Brain microvascular endothelial cell (primary cell): ENCODE measurements around the gene ABLIM1.

Experiments used
- DNase-seq: peaks from one replicate; pipeline ENCODE4 v3.0.0-alpha.2; 2020
- H3K27ac ChIP-seq: fragments of 250-450 bp; sonication (Bioruptor Pico); 2 replicates; pipeline ENCODE4 v1.5.1; 2020; ENCODE audit warnings: mild to moderate bottlenecking, moderate library complexity
- H3K27me3 ChIP-seq: fragments of 250-450 bp; sonication (Bioruptor Pico); replicated peaks from 2 replicates; pipeline ENCODE4 v1.5.1; 2020; ENCODE audit warnings: mild to moderate bottlenecking
- H3K36me3 ChIP-seq: fragments of 250-450 bp; sonication (Bioruptor Pico); replicated peaks from 2 replicates; pipeline ENCODE4 v1.5.1; 2020; ENCODE audit warnings: mild to moderate bottlenecking
- H3K4me3 ChIP-seq: 2 replicates; pipeline ENCODE4 v1.5.1; 2011; ENCODE audit warnings: low read depth, mild to moderate bottlenecking, control low read depth, low read length, moderate library complexity
- CTCF ChIP-seq: IDR thresholded peaks from 2 replicates; pipeline ENCODE4 v1.5.1; 2011; ENCODE audit warnings: low read depth, mild to moderate bottlenecking, moderate library complexity, low read length, control low read depth, inconsistent platforms; ENCODE audit errors: missing control alignments
- in situ Hi-C: cut with HindIII; loops from 2 replicates; pipeline ENCODE4 v1.10.0; 2017; ENCODE audit warnings: low sequenced_read_pairs, low pct_ligation_motif_present

Gene ABLIM1

GRCh38 chr10:114655671-114656070 is 2.4 kb downstream of the ABLIM1 start:
- Histone ChIP-seq H3K36me3 (no peaks in the 10 kb centered on the region), H3K27me3 (no peaks in the 10 kb centered on the region), H3K27ac (no peak overlapping the region), H3K4me3 (no peak overlapping the region)
- no peak for TF ChIP-seq CTCF
- in situ Hi-C loops: no loop called here
- no peak for DNase-seq

GRCh38 chr10:114654822-114655575 is 3.1 kb downstream of the ABLIM1 start:
- no peak for TF ChIP-seq CTCF

GRCh38 chr10:114653926-114654325 is 4.1 kb downstream of the ABLIM1 start:
- H3K27ac ChIP-seq: no peak overlapping the region
- no peak for TF ChIP-seq CTCF
- H3K4me3 ChIP-seq: no peak overlapping the region
- in situ Hi-C loops: no loop called here
- no peaks in the 10 kb centered on the region for H3K27me3 ChIP-seq
- no peaks in the 10 kb centered on the region for H3K36me3 ChIP-seq
- no peak for DNase-seq

More at GRCh38 chr10:114654822-114655575, 3.1 kb downstream of the ABLIM1 start:
- in situ Hi-C loops: no loop called here
- Histone ChIP-seq H3K4me3 (no peak overlapping the region), H3K27ac (no peak overlapping the region), H3K36me3 (no peaks in the 10 kb centered on the region), H3K27me3 (no peaks in the 10 kb centered on the region)
- DNase-seq: no peak

- no peak for DNase-seq
- Histone ChIP-seq H3K27ac (no peak overlapping the region), H3K4me3 (no peak overlapping the region), H3K27me3 (no peaks in the 10 kb centered on the region), H3K36me3 (no peaks in the 10 kb centered on the region)
- in situ Hi-C loops: no loop called here
- no peak for TF ChIP-seq CTCF
These were observed 5.4 kb downstream of the ABLIM1 start for GRCh38 chr10:114652402-114653368.

GRCh38 chr10:114650831-114651230 is 7.2 kb downstream of the ABLIM1 start:
- TF ChIP-seq CTCF: no peak
- Histone ChIP-seq H3K4me3 (no peak overlapping the region), H3K27me3 (no peaks in the 10 kb centered on the region), H3K27ac (no peak overlapping the region), H3K36me3 (no peaks in the 10 kb centered on the region)
- in situ Hi-C loops: no loop called here
- no peak for DNase-seq
